GM10248 (cell line): Measurements from ENCODE around the gene KIF26B.

ENCODE experiments used
- CTCF ChIA-PET: fragments of 300-600 bp; sonication (Branson Sonifier 250); formaldehyde crosslinking; extraction: SDS; loops from one replicate; lab custom pipeline; 2021; ENCODE audit warnings: antibody characterized with exemption; lab: Yijun Ruan, JAX
- POLR2A ChIA-PET: fragments of 350-650 bp; sonication (Branson Sonifier 250); formaldehyde crosslinking; extraction: SDS; loops from one replicate; lab custom pipeline; 2020; ENCODE audit warnings: antibody characterized with exemption; lab: Yijun Ruan, JAX
- DNase-seq: peaks from one replicate; pipeline ENCODE4 v3.0.0; 2012; ENCODE audit errors: extremely low spot score
- CTCF ChIP-seq: IDR thresholded peaks from 2 replicates; pipeline ENCODE4 v1.5.1; 2012; ENCODE audit warnings: mild to moderate bottlenecking, low read depth; ENCODE audit errors: extremely low read depth, missing control alignments, control extremely low read depth

Gene KIF26B

GRCh38 chr1:245434280-245434679 lies 279.5 kb downstream of the KIF26B start:
- ChIA-PET CTCF (no interaction called here), POLR2A (no interaction called here)
- DNase-seq = no peak
- no peak for TF ChIP-seq CTCF

- CTCF ChIA-PET = no interaction called here
- no peak for DNase-seq
- TF ChIP-seq CTCF = no peak
- POLR2A ChIA-PET = no interaction called here
Observed at GRCh38 chr1:245436407-245436806, 281.6 kb downstream of the KIF26B start.

- ChIA-PET POLR2A (no interaction called here), CTCF (no interaction called here)
- no peak for DNase-seq
- TF ChIP-seq CTCF = no peak
Observed at GRCh38 chr1:245437369-245438062, 282.7 kb downstream of the KIF26B start.

GRCh38 chr1:245440922-245441321 lies 286.1 kb downstream of the KIF26B start:
- ChIA-PET CTCF (no interaction called here), POLR2A (no interaction called here)
- no peak for DNase-seq
- TF ChIP-seq CTCF = no peak

- CTCF ChIA-PET = no interaction called here
- POLR2A ChIA-PET = no interaction called here
- no peak for DNase-seq
- TF ChIP-seq CTCF = no peak
Observed at GRCh38 chr1:245441689-245442088, 286.9 kb downstream of the KIF26B start.

- ChIA-PET POLR2A (no interaction called here), CTCF (no interaction called here)
- no peak for TF ChIP-seq CTCF
- DNase-seq = no peak
Observed at GRCh38 chr1:245444147-245444828, 289.5 kb downstream of the KIF26B start.
